NCI-H446 (cell line): Measurements from ENCODE around the gene WDR26.
A peak's percentile ranks its signal among the peaks of the same experiment; 100 is the strongest.
"Not testable (repeated sequence)": the region's sequence is repeated elsewhere in the genome, so short reads cannot be mapped to it uniquely, and the experiment has no call there.

Experiments
- DNase-seq, 2 experiments: peaks; one replicate each; lab custom pipeline; 2025; lab: John Stamatoyannopoulos, UW

WDR26 gene

DNA sequence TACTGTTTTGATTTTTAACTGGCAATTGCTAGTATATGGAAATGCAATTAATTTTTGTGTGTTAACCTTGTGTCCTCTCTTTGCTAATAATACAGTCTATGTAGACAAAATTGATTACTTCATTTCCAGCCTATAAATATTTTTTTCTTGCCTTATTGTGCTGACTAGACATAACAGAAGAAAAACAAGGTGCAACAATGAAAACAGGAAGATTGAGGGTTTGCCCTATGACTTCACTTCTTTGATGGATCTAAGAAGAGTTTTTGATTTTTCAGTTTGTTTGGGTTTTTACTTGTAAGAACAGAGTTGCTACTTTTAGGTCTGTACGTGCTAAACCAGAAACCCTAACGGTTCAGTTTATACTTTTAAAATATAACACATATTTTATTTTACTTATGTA, 86.5 kb downstream of the WDR26 start:
- no peak for DNase-seq

DNA sequence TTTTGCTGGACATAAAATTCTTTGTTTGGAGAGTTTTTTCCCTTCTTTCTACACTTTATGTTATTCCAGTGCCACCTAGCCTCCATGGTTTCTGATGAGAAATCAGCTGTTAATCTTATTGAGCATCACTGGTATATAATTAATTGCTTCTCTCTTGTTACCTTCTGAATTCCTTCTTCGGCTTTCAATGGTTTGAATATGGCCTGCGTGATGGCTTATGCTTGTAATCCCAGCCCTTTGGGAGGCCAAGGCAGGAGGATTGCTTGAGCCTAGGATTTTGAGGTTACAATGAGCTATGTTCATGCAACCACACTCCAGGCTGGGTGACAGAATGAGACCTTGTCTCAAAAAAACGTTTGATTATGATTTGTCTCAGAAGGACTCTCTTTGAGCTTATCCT, 90.9 kb downstream of the WDR26 start:
- DNase-seq, result no peak

DNA sequence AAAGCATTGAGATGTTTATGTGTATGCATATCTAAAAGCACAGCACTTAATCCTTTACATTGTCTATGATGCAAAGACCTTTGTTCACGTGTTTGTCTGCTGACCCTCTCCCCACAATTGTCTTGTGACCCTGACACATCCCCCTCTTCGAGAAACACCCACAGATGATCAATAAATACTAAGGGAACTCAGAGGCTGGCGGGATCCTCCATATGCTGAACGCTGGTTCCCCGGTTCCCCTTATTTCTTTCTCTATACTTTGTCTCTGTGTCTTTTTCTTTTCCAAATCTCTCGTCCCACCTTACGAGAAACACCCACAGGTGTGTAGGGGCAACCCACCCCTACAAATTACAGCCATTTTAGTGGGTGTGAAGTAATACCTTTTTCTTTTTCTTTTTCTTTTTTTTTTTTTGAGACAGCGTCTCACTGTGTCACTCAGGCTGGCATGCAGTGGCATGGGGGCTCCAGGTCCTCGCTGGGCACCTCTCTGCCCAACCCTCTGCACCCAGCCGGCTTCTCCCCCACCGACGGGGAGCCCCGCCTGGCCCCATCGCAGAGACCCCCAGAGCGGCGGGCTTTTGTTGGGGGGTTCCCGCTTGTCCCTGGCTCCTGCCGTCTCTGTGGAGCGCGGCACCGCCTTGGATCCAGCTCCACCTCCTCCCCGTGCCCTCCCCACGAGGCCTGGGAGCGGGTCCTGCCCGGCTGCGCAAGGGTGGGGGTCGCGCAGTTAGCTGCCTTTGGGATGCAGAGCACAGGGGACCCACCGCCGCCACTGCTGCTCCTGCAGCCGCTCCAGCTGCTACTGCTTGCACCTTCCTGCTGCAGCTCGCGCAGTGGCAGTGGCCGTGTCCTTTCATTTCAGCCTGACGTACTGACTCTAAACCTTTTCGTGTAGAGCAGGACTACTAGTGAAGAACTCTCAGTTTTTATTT, 93.9 kb downstream of the WDR26 start:
- DNase-seq, result not testable (repeated sequence)

DNA sequence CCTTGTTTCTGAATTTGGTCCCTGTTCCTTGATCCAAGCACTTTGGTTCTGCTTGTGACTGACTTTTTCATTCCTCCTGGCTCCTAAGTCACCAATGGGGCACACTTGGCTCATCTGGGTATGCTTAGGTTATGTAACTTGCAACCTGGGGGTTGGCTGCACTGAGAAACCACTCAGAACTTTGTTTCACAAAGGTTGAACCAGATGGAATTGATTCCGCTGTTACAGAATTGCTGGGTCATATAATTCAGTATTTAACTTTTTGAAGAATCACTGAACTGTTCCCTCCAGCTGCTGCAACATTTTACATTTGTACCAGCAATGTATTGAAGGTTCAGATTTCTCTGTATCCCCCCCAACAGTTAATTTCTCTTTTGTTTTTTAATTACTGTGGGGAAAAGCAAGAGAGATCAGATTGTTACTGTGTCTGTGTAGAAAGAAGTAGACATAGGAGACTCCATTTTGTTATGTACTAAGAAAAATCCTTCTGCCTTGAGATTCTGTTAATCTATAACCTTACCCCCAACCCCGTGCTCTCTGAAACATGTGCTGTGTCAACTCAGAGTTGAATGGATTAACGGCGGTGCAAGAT, 95.1 kb downstream of the WDR26 start:
- DNase-seq, result no peak

DNA sequence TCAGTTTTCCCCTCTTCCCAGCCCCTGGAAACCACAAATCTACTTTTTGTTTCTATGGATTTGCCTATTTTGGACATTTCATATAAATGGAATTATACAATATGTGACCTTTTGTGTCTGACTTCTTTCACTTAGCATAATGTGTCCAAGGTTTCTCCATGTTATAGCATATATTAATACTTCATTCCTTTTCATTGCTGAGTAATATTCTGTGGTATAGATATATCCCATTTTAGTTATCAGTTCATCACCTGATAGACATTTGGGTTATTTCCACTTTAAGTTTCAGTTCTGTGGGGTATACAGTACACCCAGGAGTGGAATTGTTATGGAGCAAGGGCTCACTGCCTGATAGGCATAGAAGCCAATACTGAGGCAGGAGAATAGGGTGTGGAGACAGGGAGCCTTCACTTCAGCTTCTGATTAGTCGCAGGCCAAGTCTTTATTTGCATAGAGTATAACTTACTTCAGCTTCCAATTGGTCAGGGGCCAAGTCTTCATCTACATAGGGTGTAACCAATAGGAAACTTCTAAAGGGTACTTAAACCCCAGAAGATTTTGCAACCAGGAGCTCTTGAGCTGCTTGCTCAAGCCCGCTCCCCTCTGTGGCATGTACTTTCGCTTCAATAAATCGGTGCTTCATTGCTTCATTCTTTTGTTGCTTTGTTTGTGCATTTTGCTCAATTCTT, 96.3 kb downstream of the WDR26 start:
- DNase-seq, result peak in 1 of 2 experiments; percentile 24
